Measurements from ENCODE around the gene TIMM13. TPM values are rescaled to one million over a fixed set of nuclear protein-coding genes. Genes with fewer than 3 reads are reported as not detected.

TIMM13 gene
- total and polyA plus RNA-seq, 2 donors (not counting 1 experiment from before 2014, with no cell fraction given), result 19.4 to 32.5 TPM

GRCh38 chr19:2446381-2446780, 19.0 kb upstream of the TIMM13 start:
- peak overlapping the region; percentile 71 for H2AFZ ChIP-seq (ENCODE audit: insufficient read depth, low read depth, low read length, poor library complexity, severe bottlenecking)
- 6% methylated on average over 18 of the region's 19 CpGs for WGBS (ENCODE audit: insufficient coverage)
- ATAC-seq (ENCODE audit: low read depth) (peak; percentile 78), DNase-seq (peak; percentile 72)
- H3K27me3 Mint-ChIP-seq, result no peaks in the 10 kb centered on the region
- CTCF ChIA-PET, result interaction anchor here (1.0 to 1.5 kb wide), 2 partner anchors 164 to 211 kb away, joined by 3 read pairs; partner anchors contain the start of gene PLEKHJ1
- no peaks in the 10 kb centered on the region for H3K27me3 ChIP-seq (replicated peaks in 1 of 4; ENCODE audit: control extremely low read depth in 1 of 4, control insufficient read depth in 3 of 4, insufficient read depth in 4 of 4, low read length in 3 of 4)
- H3K36me3 ChIP-seq (replicated peaks in 1 of 2; ENCODE audit: control extremely low read depth in 1 of 2, control insufficient read depth in 1 of 2, extremely low read depth in 1 of 2, insufficient read depth in 2 of 2, low read length in 1 of 2), result peaks cover 0 to 4% of the 10 kb centered on the region in 2 experiments
- no peaks in the 10 kb centered on the region for H3K9me3 Mint-ChIP-seq (ENCODE audit: insufficient read depth)
- H3K4me2 ChIP-seq (replicated peaks; ENCODE audit: low read depth, low read length, poor library complexity, severe bottlenecking), result peak overlapping the region; percentile 85
- intact Hi-C loops (cut with micrococcal nuclease), result no loop called here
- peak overlapping the region; percentile 79 for H3K27ac Mint-ChIP-seq
- H3K27ac ChIP-seq (ENCODE audit: low read length in 2 of 2), result no peak overlapping the region
- H4K20me1 ChIP-seq (ENCODE audit: control insufficient read depth, insufficient read depth, low read length, poor library complexity, severe bottlenecking), result no peaks in the 10 kb centered on the region
- H3K79me2 ChIP-seq (ENCODE audit: control insufficient read depth, insufficient read depth, low read length), result peaks cover 37% of the 10 kb centered on the region
- POLR2A ChIA-PET, result interaction anchor here (0.7 to 1.0 kb wide), 2 partner anchors 29 to 176 kb away, joined by 3 read pairs; partner anchors contain the start of gene GADD45B
- H3K9ac ChIP-seq (ENCODE audit: low read length), result peak overlapping the region; percentile 60
- TF ChIP-seq CTCF (IDR thresholded peaks at IDR 0.05) (no peak), EZH2 (IDR thresholded peaks at IDR 0.05; ENCODE audit: borderline replicate concordance, insufficient read depth, low read depth, low read length, poor library complexity, severe bottlenecking) (no peak)
- H3K4me1 Mint-ChIP-seq, result peaks cover 12% of the 10 kb centered on the region
- H3K4me1 ChIP-seq (ENCODE audit: control insufficient read depth in 2 of 2, insufficient read depth in 2 of 2, low read length in 2 of 2), result peaks cover 6 to 11% of the 10 kb centered on the region in 2 donors
- H3K4me3 Mint-ChIP-seq, result peak overlapping the region; percentile 88
- peak overlapping the region in 3 of 5 experiments; percentile 28 to 59 (median 32) for H3K4me3 ChIP-seq (ENCODE audit: control extremely low read depth in 1 of 5, extremely low read depth in 1 of 5, insufficient read depth in 1 of 5, low read depth in 2 of 5, low read length in 4 of 5)
- no peaks in the 10 kb centered on the region for H3K9me3 ChIP-seq (ENCODE audit: control extremely low read depth in 1 of 3, control insufficient read depth in 2 of 3, insufficient read depth in 1 of 3, low read length in 2 of 3)

- H3K4me1 Mint-ChIP-seq, result peaks cover 12% of the 10 kb centered on the region
- no peak for DNase-seq
- ATAC-seq (ENCODE audit: low read depth), result no peak
- Histone ChIP-seq H3K9ac (ENCODE audit: low read length) (no peak overlapping the region), H3K36me3 (replicated peaks in 1 of 2; ENCODE audit: control extremely low read depth in 1 of 2, control insufficient read depth in 1 of 2, extremely low read depth in 1 of 2, insufficient read depth in 2 of 2, low read length in 1 of 2) (peaks cover 0 to 4% of the 10 kb centered on the region in 2 experiments), H3K4me2 (replicated peaks; ENCODE audit: low read depth, low read length, poor library complexity, severe bottlenecking) (no peak overlapping the region), H3K9me3 (ENCODE audit: control extremely low read depth in 1 of 3, control insufficient read depth in 2 of 3, insufficient read depth in 1 of 3, low read length in 2 of 3) (no peaks in the 10 kb centered on the region), H2AFZ (ENCODE audit: insufficient read depth, low read depth, low read length, poor library complexity, severe bottlenecking) (no peak overlapping the region), H3K4me1 (ENCODE audit: control insufficient read depth in 2 of 2, insufficient read depth in 2 of 2, low read length in 2 of 2) (peaks cover 6 to 11% of the 10 kb centered on the region in 2 donors), H3K79me2 (ENCODE audit: control insufficient read depth, insufficient read depth, low read length) (peaks cover 41% of the 10 kb centered on the region), H4K20me1 (ENCODE audit: control insufficient read depth, insufficient read depth, low read length, poor library complexity, severe bottlenecking) (no peaks in the 10 kb centered on the region), H3K27me3 (replicated peaks in 1 of 4; ENCODE audit: control extremely low read depth in 1 of 4, control insufficient read depth in 3 of 4, insufficient read depth in 4 of 4, low read length in 3 of 4) (no peaks in the 10 kb centered on the region), H3K27ac (ENCODE audit: low read length in 2 of 2) (no peak overlapping the region), H3K4me3 (ENCODE audit: control extremely low read depth in 1 of 5, extremely low read depth in 1 of 5, insufficient read depth in 1 of 5, low read depth in 2 of 5, low read length in 4 of 5) (no peak overlapping the region)
- 97% methylated on average over 34 of the region's 34 CpGs for WGBS (ENCODE audit: insufficient coverage)
- H3K27ac Mint-ChIP-seq, result no peak overlapping the region
- H3K27me3 Mint-ChIP-seq, result no peaks in the 10 kb centered on the region
- H3K9me3 Mint-ChIP-seq (ENCODE audit: insufficient read depth), result no peaks in the 10 kb centered on the region
- CTCF ChIA-PET, result no interaction called here
- no peak for TF ChIP-seq EZH2 (IDR thresholded peaks at IDR 0.05; ENCODE audit: borderline replicate concordance, insufficient read depth, low read depth, low read length, poor library complexity, severe bottlenecking)
- no peak for TF ChIP-seq CTCF (IDR thresholded peaks at IDR 0.05)
- intact Hi-C loops (cut with micrococcal nuclease), result no loop called here
- no peak overlapping the region for H3K4me3 Mint-ChIP-seq
- POLR2A ChIA-PET, result interaction anchor here (1.6 kb wide), 1 partner anchor 10 kb away, joined by 6 read pairs; no protein-coding TSS in a partner anchor
Observed at GRCh38 chr19:2444251-2445002, 17.0 kb upstream of the TIMM13 start.

Measured in B cell (primary cell).